ENCODE results near the gene CEACAM1.
"Not testable (repeated sequence)": the region's sequence is repeated elsewhere in the genome, so short reads cannot be mapped to it uniquely, and the experiment has no call there.

Gene CEACAM1

GRCh38 chr19:42512130-42512636, 16.1 kb downstream of the CEACAM1 start:
- DNase-seq (ENCODE audit: low read depth in 2 of 2) = no peak

- no peak for DNase-seq (ENCODE audit: low read depth in 2 of 2)
These were observed 16.9 kb downstream of the CEACAM1 start for GRCh38 chr19:42511340-42511739.

GRCh38 chr19:42508892-42509444, 19.3 kb downstream of the CEACAM1 start:
- no peak for DNase-seq (ENCODE audit: low read depth in 2 of 2)

- DNase-seq (ENCODE audit: low read depth in 2 of 2) = no peak
These were observed 23.2 kb downstream of the CEACAM1 start for GRCh38 chr19:42505066-42505465.

- no peak for DNase-seq (ENCODE audit: low read depth in 2 of 2)
These were observed 26.5 kb downstream of the CEACAM1 start for GRCh38 chr19:42501733-42502132.

- not testable (repeated sequence) for DNase-seq (ENCODE audit: low read depth in 2 of 2)
These were observed 27.0 kb downstream of the CEACAM1 start for GRCh38 chr19:42501243-42501642.

GRCh38 chr19:42498169-42498757, 30.0 kb downstream of the CEACAM1 start:
- DNase-seq (ENCODE audit: low read depth in 2 of 2) = no peak

GRCh38 chr19:42497492-42498168, 30.7 kb downstream of the CEACAM1 start:
- DNase-seq (ENCODE audit: low read depth in 2 of 2) = no peak

- no peak for DNase-seq (ENCODE audit: low read depth in 2 of 2)
These were observed 31.7 kb downstream of the CEACAM1 start for GRCh38 chr19:42496460-42497133.

- no peak for DNase-seq (ENCODE audit: low read depth in 2 of 2)
These were observed 32.6 kb downstream of the CEACAM1 start for GRCh38 chr19:42495663-42496062.

- DNase-seq (ENCODE audit: low read depth in 2 of 2) = no peak
These were observed 34.0 kb downstream of the CEACAM1 start for GRCh38 chr19:42494321-42494720.

- no peak for DNase-seq (ENCODE audit: low read depth in 2 of 2)
These were observed 39.3 kb downstream of the CEACAM1 start for GRCh38 chr19:42488783-42489521.

GRCh38 chr19:42487798-42488178, 40.5 kb downstream of the CEACAM1 start:
- DNase-seq (ENCODE audit: low read depth in 2 of 2) = no peak

GRCh38 chr19:42487032-42487797, 41.1 kb downstream of the CEACAM1 start:
- no peak for DNase-seq (ENCODE audit: low read depth in 2 of 2)

GRCh38 chr19:42485036-42485435, 43.2 kb downstream of the CEACAM1 start:
- not testable (repeated sequence) for DNase-seq (ENCODE audit: low read depth in 2 of 2)

- DNase-seq (ENCODE audit: low read depth in 2 of 2) = no peak
These were observed 47.8 kb downstream of the CEACAM1 start for GRCh38 chr19:42480335-42481095.

- DNase-seq (ENCODE audit: low read depth in 2 of 2) = no peak
These were observed 48.5 kb downstream of the CEACAM1 start for GRCh38 chr19:42479736-42480135.

- DNase-seq (ENCODE audit: low read depth in 2 of 2) = no peak
These were observed 49.4 kb downstream of the CEACAM1 start for GRCh38 chr19:42478765-42479311.

GRCh38 chr19:42477933-42478332, 50.3 kb downstream of the CEACAM1 start:
- DNase-seq (ENCODE audit: low read depth in 2 of 2) = no peak

- no peak for DNase-seq (ENCODE audit: low read depth in 2 of 2)
These were observed 51.2 kb downstream of the CEACAM1 start for GRCh38 chr19:42477117-42477516.

Measured in stimulated activated CD8-positive, alpha-beta memory T cell treated with anti-CD3 and anti-CD28 coated beads, Interleukin-7, amount 100 ng/mL, for 1 hour (primary cell).